Raji (cell line): ENCODE measurements around the gene CXorf58.
A peak's percentile ranks its signal among the peaks of the same experiment; 100 is the strongest.

ENCODE experiments used
- POLR2A ChIP-seq: IDR thresholded peaks from 2 replicates; pipeline ENCODE4 v1.6.1; 2011; ENCODE audit warnings: low read depth, low read length, control low read depth; ENCODE audit not compliant: insufficient read depth

The CXorf58 gene

GRCh38 chrX:23896981-23897380, 10.8 kb upstream of the CXorf58 start:
- no peak for TF ChIP-seq POLR2A

GRCh38 chrX:23898412-23898959, 9.3 kb upstream of the CXorf58 start:
- TF ChIP-seq POLR2A, result no peak

GRCh38 chrX:23900220-23900797, 7.5 kb upstream of the CXorf58 start:
- TF ChIP-seq POLR2A, result no peak

GRCh38 chrX:23901060-23901459, 6.7 kb upstream of the CXorf58 start:
- no peak for TF ChIP-seq POLR2A

- 0 out of 2 replicates have a peak, but pooled peaks have one; percentile 28 for TF ChIP-seq POLR2A
Measured at GRCh38 chrX:23901805-23902204, 6.0 kb upstream of the CXorf58 start.

GRCh38 chrX:23902419-23902818, 5.4 kb upstream of the CXorf58 start:
- TF ChIP-seq POLR2A, result no peak

- TF ChIP-seq POLR2A, result no peak
Measured at GRCh38 chrX:23904096-23904495, 3.7 kb upstream of the CXorf58 start.

- no peak for TF ChIP-seq POLR2A
Measured at GRCh38 chrX:23907111-23907497, 702 bp upstream of the CXorf58 start.

- TF ChIP-seq POLR2A, result no peak
Measured at GRCh38 chrX:23908219-23909004, 606 bp downstream of the CXorf58 start.

- TF ChIP-seq POLR2A, result no peak
Measured at GRCh38 chrX:23911126-23911835, 3.5 kb downstream of the CXorf58 start.

- TF ChIP-seq POLR2A, result no peak
Measured at GRCh38 chrX:23919148-23919547, 11.3 kb downstream of the CXorf58 start.

- no peak for TF ChIP-seq POLR2A
Measured at GRCh38 chrX:23919706-23920320, 12.0 kb downstream of the CXorf58 start.

- TF ChIP-seq POLR2A, result no peak
Measured at GRCh38 chrX:23926015-23926414, 18.2 kb downstream of the CXorf58 start.

- no peak for TF ChIP-seq POLR2A
Measured at GRCh38 chrX:23930894-23931604, 23.2 kb downstream of the CXorf58 start.

GRCh38 chrX:23932046-23932445, 24.2 kb downstream of the CXorf58 start:
- no peak for TF ChIP-seq POLR2A
